ENCODE results near the gene INS.
"Not testable (repeated sequence)": the region's sequence is repeated elsewhere in the genome, so short reads cannot be mapped to it uniquely, and the experiment has no call there.

The INS gene

DNA sequence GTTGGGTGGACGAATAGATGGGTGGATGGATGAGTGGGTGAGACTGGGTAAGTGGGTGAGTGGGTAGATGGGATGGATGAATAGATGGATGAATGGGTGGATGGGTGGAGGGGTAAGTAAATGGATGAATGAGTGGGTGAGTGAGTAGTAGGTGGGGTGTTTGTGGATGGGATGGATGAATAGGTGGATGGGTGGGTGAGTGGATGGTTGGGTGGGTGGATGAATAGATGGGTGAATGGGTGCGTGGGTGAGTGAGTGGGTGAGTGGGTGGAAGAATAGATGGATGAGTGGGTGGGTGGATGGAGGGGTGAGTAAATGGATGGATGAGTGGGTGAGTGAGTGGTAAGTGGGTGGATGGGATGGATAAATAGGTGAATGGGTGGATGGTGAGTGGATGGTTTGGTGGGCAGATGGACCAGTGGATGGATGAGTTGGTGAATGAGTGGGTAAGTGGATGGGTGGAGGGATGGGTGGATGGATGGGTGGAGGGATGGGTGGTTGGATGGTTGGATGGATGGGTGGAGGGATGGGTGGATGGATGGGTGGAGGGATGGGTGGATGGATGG is 34.4 kb downstream of the INS start:
- TF ChIP-seq, protein P1, sequence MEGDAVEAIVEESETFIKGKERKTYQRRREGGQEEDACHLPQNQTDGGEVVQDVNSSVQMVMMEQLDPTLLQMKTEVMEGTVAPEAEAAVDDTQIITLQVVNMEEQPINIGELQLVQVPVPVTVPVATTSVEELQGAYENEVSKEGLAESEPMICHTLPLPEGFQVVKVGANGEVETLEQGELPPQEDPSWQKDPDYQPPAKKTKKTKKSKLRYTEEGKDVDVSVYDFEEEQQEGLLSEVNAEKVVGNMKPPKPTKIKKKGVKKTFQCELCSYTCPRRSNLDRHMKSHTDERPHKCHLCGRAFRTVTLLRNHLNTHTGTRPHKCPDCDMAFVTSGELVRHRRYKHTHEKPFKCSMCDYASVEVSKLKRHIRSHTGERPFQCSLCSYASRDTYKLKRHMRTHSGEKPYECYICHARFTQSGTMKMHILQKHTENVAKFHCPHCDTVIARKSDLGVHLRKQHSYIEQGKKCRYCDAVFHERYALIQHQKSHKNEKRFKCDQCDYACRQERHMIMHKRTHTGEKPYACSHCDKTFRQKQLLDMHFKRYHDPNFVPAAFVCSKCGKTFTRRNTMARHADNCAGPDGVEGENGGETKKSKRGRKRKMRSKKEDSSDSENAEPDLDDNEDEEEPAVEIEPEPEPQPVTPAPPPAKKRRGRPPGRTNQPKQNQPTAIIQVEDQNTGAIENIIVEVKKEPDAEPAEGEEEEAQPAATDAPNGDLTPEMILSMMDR (IDR thresholded peaks at IDR 0.05; ENCODE audit: insufficient read depth, low read length, poor library complexity, severe bottlenecking), result no peak
- no peak for TF ChIP-seq EZH2phosphoT487 (conservative IDR thresholded peaks at IDR 0.05; ENCODE audit: low read length)
- H3K9me3 ChIP-seq (ENCODE audit: insufficient read depth, low read length), result no peaks in the 10 kb centered on the region
- no peaks in the 10 kb centered on the region for H3K9me2 ChIP-seq (replicated peaks; ENCODE audit: insufficient read depth, low read length)
- no peak overlapping the region for H3K4me3 ChIP-seq (ENCODE audit: insufficient read depth, low read length, poor library complexity, severe bottlenecking)
- no peak overlapping the region for H3K4me2 ChIP-seq (ENCODE audit: low read depth, low read length, poor library complexity, severe bottlenecking)
- no peaks in the 10 kb centered on the region for H3F3A ChIP-seq (ENCODE audit: insufficient read depth)
- no peaks in the 10 kb centered on the region for H4K20me1 ChIP-seq (ENCODE audit: low read depth, low read length)
- H3K27ac ChIP-seq (ENCODE audit: low read depth, low read length), result no peak overlapping the region
- no peaks in the 10 kb centered on the region for H3K27me3 ChIP-seq (ENCODE audit: low read length)
- no peak overlapping the region for H3K9ac ChIP-seq (ENCODE audit: low read length)
- H3K79me2 ChIP-seq (ENCODE audit: insufficient read depth, low read length), result no peaks in the 10 kb centered on the region
- no peaks in the 10 kb centered on the region for H3K36me3 ChIP-seq (ENCODE audit: low read length)
- H2AFZ ChIP-seq (ENCODE audit: low read depth, low read length, severe bottlenecking), result no peak overlapping the region

GRCh38 chr11:2124736-2125484 is 36.1 kb downstream of the INS start:
- not testable (repeated sequence) for H3K4me2 ChIP-seq (ENCODE audit: low read depth, low read length, poor library complexity, severe bottlenecking); H3K27ac ChIP-seq (ENCODE audit: low read depth, low read length); H3F3A ChIP-seq (ENCODE audit: insufficient read depth); H3K36me3 ChIP-seq (ENCODE audit: low read length); H3K9me3 ChIP-seq (ENCODE audit: insufficient read depth, low read length); H2AFZ ChIP-seq (ENCODE audit: low read depth, low read length, severe bottlenecking); H3K79me2 ChIP-seq (ENCODE audit: insufficient read depth, low read length); H3K27me3 ChIP-seq (ENCODE audit: low read length); H4K20me1 ChIP-seq (ENCODE audit: low read depth, low read length); H3K9ac ChIP-seq (ENCODE audit: low read length); H3K4me3 ChIP-seq (ENCODE audit: insufficient read depth, low read length, poor library complexity, severe bottlenecking); H3K9me2 ChIP-seq (replicated peaks; ENCODE audit: insufficient read depth, low read length)

DNA sequence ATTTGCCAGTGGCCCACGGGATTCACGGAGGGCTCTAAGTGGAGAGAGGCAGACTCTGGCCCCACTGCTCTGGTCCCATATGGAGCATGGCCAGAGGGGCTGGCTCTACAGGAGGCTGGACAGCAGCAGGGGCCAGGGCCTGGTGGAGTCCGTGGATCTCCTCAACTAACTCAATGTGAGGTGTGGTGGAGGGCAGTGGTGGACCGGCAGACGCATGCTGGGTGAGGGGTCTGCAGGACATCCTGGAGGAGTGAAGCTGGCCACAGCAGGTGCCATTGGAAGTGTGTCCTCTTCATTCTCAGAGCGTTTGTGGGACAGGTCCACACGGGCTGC is 37.4 kb downstream of the INS start:
- Histone ChIP-seq H3K79me2 (ENCODE audit: insufficient read depth, low read length) (no peaks in the 10 kb centered on the region), H2AFZ (ENCODE audit: low read depth, low read length, severe bottlenecking) (no peak overlapping the region), H3F3A (ENCODE audit: insufficient read depth) (no peaks in the 10 kb centered on the region), H3K4me2 (ENCODE audit: low read depth, low read length, poor library complexity, severe bottlenecking) (no peak overlapping the region), H3K36me3 (ENCODE audit: low read length) (no peaks in the 10 kb centered on the region), H3K9me3 (ENCODE audit: insufficient read depth, low read length) (no peaks in the 10 kb centered on the region), H3K27ac (ENCODE audit: low read depth, low read length) (no peak overlapping the region), H3K27me3 (ENCODE audit: low read length) (peaks cover 3% of the 10 kb centered on the region; the same call in 1 of the 2 replicates), H3K9ac (ENCODE audit: low read length) (no peak overlapping the region), H3K4me3 (ENCODE audit: insufficient read depth, low read length, poor library complexity, severe bottlenecking) (no peak overlapping the region), H4K20me1 (ENCODE audit: low read depth, low read length) (no peaks in the 10 kb centered on the region), H3K9me2 (replicated peaks; ENCODE audit: insufficient read depth, low read length) (no peaks in the 10 kb centered on the region)
- TF ChIP-seq EZH2phosphoT487 (conservative IDR thresholded peaks at IDR 0.05; ENCODE audit: low read length), result no peak
- TF ChIP-seq, protein P1 (IDR thresholded peaks at IDR 0.05; ENCODE audit: insufficient read depth, low read length, poor library complexity, severe bottlenecking), result no peak

DNA sequence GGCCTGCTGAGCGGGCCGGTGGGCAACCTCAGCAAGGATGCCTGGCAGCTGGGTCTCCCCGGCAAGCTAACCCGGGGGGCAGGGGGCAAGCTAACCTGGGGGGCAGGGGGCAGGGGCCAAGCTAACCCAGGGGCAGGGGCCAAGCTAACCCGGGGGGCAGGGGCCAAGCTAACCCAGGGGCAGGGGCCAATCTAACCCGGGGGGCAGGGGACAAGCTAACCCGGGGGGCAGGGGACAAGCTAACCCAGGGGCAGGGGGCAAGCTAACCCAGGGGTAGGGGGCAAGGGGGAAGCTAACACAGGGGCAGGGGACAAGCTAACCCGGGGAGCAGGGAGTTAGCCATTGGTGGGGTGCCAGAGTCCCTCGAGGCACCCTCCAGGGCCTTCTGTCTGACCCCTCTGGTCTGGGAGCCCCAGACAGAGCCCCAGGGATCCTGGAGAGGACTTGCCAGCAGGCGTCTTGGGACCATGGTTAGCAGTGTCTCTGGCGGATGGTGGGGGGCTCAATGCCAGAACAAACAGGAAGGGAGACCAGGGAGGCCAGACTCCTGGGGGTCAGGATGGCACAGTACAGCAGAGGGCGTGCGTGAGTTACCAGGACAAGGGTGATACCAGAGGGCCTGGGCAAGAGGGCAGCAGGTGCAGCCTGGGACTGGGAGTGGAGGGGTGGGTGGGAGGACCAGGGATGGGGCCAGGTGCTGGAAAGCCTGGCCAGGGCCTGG is 37.9 kb downstream of the INS start:
- Histone ChIP-seq H3K4me2 (ENCODE audit: low read depth, low read length, poor library complexity, severe bottlenecking) (no peak overlapping the region), H3K9me3 (ENCODE audit: insufficient read depth, low read length) (no peaks in the 10 kb centered on the region), H3K9me2 (replicated peaks; ENCODE audit: insufficient read depth, low read length) (no peaks in the 10 kb centered on the region), H3K27ac (ENCODE audit: low read depth, low read length) (no peak overlapping the region), H3F3A (ENCODE audit: insufficient read depth) (no peaks in the 10 kb centered on the region), H4K20me1 (ENCODE audit: low read depth, low read length) (no peaks in the 10 kb centered on the region), H3K9ac (ENCODE audit: low read length) (no peak overlapping the region), H3K79me2 (ENCODE audit: insufficient read depth, low read length) (no peaks in the 10 kb centered on the region), H3K27me3 (ENCODE audit: low read length) (peaks cover 4% of the 10 kb centered on the region; the same call in 1 of the 2 replicates), H3K36me3 (ENCODE audit: low read length) (no peaks in the 10 kb centered on the region), H3K4me3 (ENCODE audit: insufficient read depth, low read length, poor library complexity, severe bottlenecking) (no peak overlapping the region), H2AFZ (ENCODE audit: low read depth, low read length, severe bottlenecking) (no peak overlapping the region)
- TF ChIP-seq EZH2phosphoT487 (conservative IDR thresholded peaks at IDR 0.05; ENCODE audit: low read length), result no peak
- TF ChIP-seq, protein P1 (IDR thresholded peaks at IDR 0.05; ENCODE audit: insufficient read depth, low read length, poor library complexity, severe bottlenecking), result peak; percentile 38

All from SU-DHL-6 (cell line).